GM18951 (cell line): ENCODE results near the gene DERL3.

Experiments
- POLR2A ChIP-seq: IDR thresholded peaks from 4 replicates; pipeline ENCODE4 v1.6.1; 2011; ENCODE audit warnings: mild to moderate bottlenecking; ENCODE audit not compliant: insufficient read length, insufficient read depth; ENCODE audit errors: extremely low read depth
- in situ Hi-C: fragments of 300-500 bp; cut with MboI; formaldehyde crosslinking; loops from one replicate; pipeline ENCODE4 v1.12.0; 2022; ENCODE audit warnings: low sequenced_read_pairs, mixed read lengths, inconsistent platforms; ENCODE audit not compliant: unreplicated experiment

Gene DERL3

GRCh38 chr22:23833017-23833751, 5.6 kb downstream of the DERL3 start:
- in situ Hi-C loops, result loop anchor here (10.0 kb wide), 1 partner anchor 58 kb away; the partner anchor contains the start of gene MMP11
- no peak for TF ChIP-seq POLR2A

- TF ChIP-seq POLR2A, result no peak
- in situ Hi-C loops, result loop anchor here (10.0 kb wide), 1 partner anchor 58 kb away; the partner anchor contains the start of gene MMP11
Observed at GRCh38 chr22:23832226-23833016, 6.4 kb downstream of the DERL3 start.

- no peak for TF ChIP-seq POLR2A
- in situ Hi-C loops, result loop anchor here (10.0 kb wide), 1 partner anchor 57 kb away; the partner anchor contains the start of gene MMP11
Observed at GRCh38 chr22:23831781-23832180, 7.0 kb downstream of the DERL3 start.

- in situ Hi-C loops, result loop anchor here (10.0 kb wide), 1 partner anchor 56 kb away; the partner anchor contains the start of gene MMP11
- no peak for TF ChIP-seq POLR2A
Observed at GRCh38 chr22:23831261-23831660, 7.5 kb downstream of the DERL3 start.

- TF ChIP-seq POLR2A, result no peak
- in situ Hi-C loops, result loop anchor here (10.0 kb wide), 1 partner anchor 55 kb away; the partner anchor contains the start of gene MMP11
Observed at GRCh38 chr22:23829845-23830372, 8.9 kb downstream of the DERL3 start.

GRCh38 chr22:23828800-23829680, 9.8 kb downstream of the DERL3 start:
- in situ Hi-C loops, result no loop called here
- no peak for TF ChIP-seq POLR2A

- in situ Hi-C loops, result no loop called here
- TF ChIP-seq POLR2A, result no peak
Observed at GRCh38 chr22:23827351-23827995, 11.3 kb downstream of the DERL3 start.

- TF ChIP-seq POLR2A, result no peak
- in situ Hi-C loops, result no loop called here
Observed at GRCh38 chr22:23826510-23827350, 12.1 kb downstream of the DERL3 start.

- in situ Hi-C loops, result no loop called here
- no peak for TF ChIP-seq POLR2A
Observed at GRCh38 chr22:23825246-23825905, 13.4 kb downstream of the DERL3 start.

- TF ChIP-seq POLR2A, result no peak
- in situ Hi-C loops, result no loop called here
Observed at GRCh38 chr22:23824476-23825245, 14.1 kb downstream of the DERL3 start.
